Type B pancreatic cell (in vitro differentiated cells): ENCODE results near the gene SNORC. TPM values are rescaled to one million over a fixed set of nuclear protein-coding genes. Genes with fewer than 3 reads are reported as not detected.

ENCODE experiments used
- DNase-seq: peaks from one replicate; pipeline ENCODE4 v3.0.0; 2021; ENCODE audit warnings: mixed read lengths; ENCODE audit not compliant: unreplicated experiment; ENCODE audit errors: extremely low spot score
- H3K27ac Mint-ChIP-seq: 2 replicates; pipeline ENCODE4 v1.8.0; 2021; ENCODE audit warnings: mild to moderate bottlenecking, mixed read lengths
- H3K27me3 Mint-ChIP-seq: 2 replicates; pipeline ENCODE4 v1.8.0; 2021; ENCODE audit warnings: mixed read lengths
- H3K36me3 Mint-ChIP-seq: 2 replicates; pipeline ENCODE4 v1.8.0; 2021; ENCODE audit warnings: mixed read lengths
- H3K4me1 Mint-ChIP-seq: one replicate; pipeline ENCODE4 v1.8.0; 2021; ENCODE audit warnings: mixed read lengths; ENCODE audit not compliant: unreplicated experiment
- H3K4me3 Mint-ChIP-seq: 2 replicates; pipeline ENCODE4 v1.8.0; 2021; ENCODE audit warnings: mild to moderate bottlenecking, mixed read lengths
- H3K9me3 Mint-ChIP-seq: 2 replicates; pipeline ENCODE4 v1.8.0; 2021; ENCODE audit warnings: mixed read lengths
- total RNA-seq: library from RNA; stranded (reverse); gene quantifications from 2 replicates; pipeline ENCODE4 v1.2.1, GENCODE V29; 2021; ENCODE audit warnings: low replicate concordance
- TF ChIP-seq, protein P1 (sequence below): fragments of 200-600 bp; sonication (generic); conservative IDR thresholded peaks from 2 replicates; pipeline ENCODE4 v1.5.0; 2021; ENCODE audit warnings: antibody characterized with exemption, mild to moderate bottlenecking

Gene SNORC
- total RNA-seq, 1 donor from 2014 or later: 7.1 TPM

- Mint-ChIP-seq H3K4me1 (peaks cover 9% of the 10 kb centered on the region), H3K36me3 (peaks cover 47% of the 10 kb centered on the region), H3K27me3 (no peaks in the 10 kb centered on the region), H3K9me3 (no peaks in the 10 kb centered on the region), H3K27ac (peak overlapping the region; percentile 19), H3K4me3 (no peak overlapping the region)
- no peak for DNase-seq
- TF ChIP-seq, protein P1, sequence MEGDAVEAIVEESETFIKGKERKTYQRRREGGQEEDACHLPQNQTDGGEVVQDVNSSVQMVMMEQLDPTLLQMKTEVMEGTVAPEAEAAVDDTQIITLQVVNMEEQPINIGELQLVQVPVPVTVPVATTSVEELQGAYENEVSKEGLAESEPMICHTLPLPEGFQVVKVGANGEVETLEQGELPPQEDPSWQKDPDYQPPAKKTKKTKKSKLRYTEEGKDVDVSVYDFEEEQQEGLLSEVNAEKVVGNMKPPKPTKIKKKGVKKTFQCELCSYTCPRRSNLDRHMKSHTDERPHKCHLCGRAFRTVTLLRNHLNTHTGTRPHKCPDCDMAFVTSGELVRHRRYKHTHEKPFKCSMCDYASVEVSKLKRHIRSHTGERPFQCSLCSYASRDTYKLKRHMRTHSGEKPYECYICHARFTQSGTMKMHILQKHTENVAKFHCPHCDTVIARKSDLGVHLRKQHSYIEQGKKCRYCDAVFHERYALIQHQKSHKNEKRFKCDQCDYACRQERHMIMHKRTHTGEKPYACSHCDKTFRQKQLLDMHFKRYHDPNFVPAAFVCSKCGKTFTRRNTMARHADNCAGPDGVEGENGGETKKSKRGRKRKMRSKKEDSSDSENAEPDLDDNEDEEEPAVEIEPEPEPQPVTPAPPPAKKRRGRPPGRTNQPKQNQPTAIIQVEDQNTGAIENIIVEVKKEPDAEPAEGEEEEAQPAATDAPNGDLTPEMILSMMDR: no peak
These were observed 33.1 kb upstream of the SNORC start for GRCh38 chr2:232836934-232837333.

DNA sequence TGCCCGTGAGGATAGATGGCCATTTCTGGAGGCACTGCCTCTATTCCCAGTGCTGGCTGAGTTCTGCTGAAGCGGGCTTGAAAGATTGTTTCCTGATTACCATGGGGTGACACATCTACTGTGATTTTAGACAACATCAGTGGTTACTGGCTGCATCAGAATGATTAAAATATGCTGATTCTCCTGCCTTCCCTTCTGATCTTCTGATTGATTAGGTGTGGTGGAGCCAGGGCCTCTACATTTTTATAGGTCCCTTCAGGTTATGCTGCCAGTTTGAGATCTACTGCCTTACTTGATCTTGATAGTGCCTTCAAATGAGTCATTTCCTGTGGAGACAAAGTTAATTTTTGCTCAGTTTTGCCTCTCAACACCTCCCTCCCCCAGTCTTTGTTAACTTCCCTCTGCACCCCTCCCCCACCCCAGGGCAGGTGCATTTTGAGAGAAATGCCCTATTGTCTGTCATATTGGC is 31.6 kb upstream of the SNORC start:
- H3K36me3 Mint-ChIP-seq: peaks cover 40% of the 10 kb centered on the region
- H3K4me3 Mint-ChIP-seq: no peak overlapping the region
- peak overlapping the region; percentile 3 for H3K27ac Mint-ChIP-seq
- peaks cover 9% of the 10 kb centered on the region for H3K4me1 Mint-ChIP-seq
- DNase-seq: no peak
- TF ChIP-seq, protein P1: no peak
- no peaks in the 10 kb centered on the region for H3K27me3 Mint-ChIP-seq
- H3K9me3 Mint-ChIP-seq: no peaks in the 10 kb centered on the region

DNA sequence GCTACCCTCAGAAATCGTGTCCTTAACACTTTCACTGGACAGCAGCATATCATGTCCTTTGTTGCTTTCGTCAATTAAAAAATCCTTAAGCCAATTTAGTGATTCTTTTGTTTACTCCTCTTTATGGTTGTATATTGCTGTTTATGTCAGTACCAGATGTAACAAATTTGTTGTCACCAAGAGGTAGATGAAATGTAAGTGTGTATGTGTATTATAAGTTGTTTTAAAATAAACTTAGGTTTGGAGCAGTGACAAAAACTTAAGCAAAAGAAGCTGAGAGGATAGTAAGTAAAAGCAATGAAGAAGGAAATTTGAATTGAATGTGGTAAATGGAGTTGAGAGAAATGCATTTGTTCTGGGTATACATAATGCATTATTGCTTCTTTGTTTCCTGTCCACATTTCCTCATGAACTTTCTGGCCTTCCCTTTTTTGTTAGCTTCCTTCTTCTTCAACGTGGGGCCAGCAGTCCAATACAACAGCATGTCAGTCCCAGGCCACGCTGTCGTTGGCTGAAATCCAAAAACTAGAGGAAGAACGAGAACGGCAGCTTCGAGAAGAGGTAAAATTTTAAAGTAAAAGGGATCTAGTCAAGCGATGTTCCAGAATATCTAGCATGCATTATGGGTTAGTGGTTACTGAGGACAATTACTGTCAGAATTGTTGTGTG is 30.5 kb upstream of the SNORC start:
- peaks cover 37% of the 10 kb centered on the region for H3K36me3 Mint-ChIP-seq
- H3K4me1 Mint-ChIP-seq: peaks cover 9% of the 10 kb centered on the region
- TF ChIP-seq, protein P1: no peak
- H3K9me3 Mint-ChIP-seq: no peaks in the 10 kb centered on the region
- peak overlapping the region; percentile 27 for H3K27ac Mint-ChIP-seq
- no peaks in the 10 kb centered on the region for H3K27me3 Mint-ChIP-seq
- H3K4me3 Mint-ChIP-seq: no peak overlapping the region
- no peak for DNase-seq

DNA sequence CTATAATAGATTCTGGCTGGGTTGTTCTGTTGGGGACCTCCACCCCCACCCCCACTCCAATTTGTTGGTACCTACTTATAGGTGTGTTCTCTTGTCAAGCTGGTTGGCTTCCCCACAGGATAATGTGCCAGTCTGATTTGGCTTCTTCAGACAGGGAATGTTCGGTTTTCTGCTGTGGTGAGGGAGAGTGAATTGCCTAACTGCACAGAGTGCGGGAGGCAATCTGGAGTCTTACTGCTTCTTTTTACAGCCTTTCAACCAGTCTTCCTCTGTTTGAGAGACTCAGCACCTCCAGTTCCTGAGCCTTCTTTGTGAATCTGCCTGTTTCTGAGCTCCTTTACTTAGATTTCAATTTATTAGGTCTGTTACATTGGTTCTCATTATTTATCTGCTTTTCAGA is 27.4 kb upstream of the SNORC start:
- Mint-ChIP-seq H3K27ac (no peak overlapping the region), H3K27me3 (no peaks in the 10 kb centered on the region), H3K36me3 (peaks cover 32% of the 10 kb centered on the region), H3K4me3 (no peak overlapping the region), H3K9me3 (no peaks in the 10 kb centered on the region), H3K4me1 (peaks cover 4% of the 10 kb centered on the region)
- DNase-seq: no peak
- TF ChIP-seq, protein P1: no peak

GRCh38 chr2:232843834-232844233 is 26.2 kb upstream of the SNORC start:
- no peaks in the 10 kb centered on the region for H3K9me3 Mint-ChIP-seq
- no peak for DNase-seq
- no peaks in the 10 kb centered on the region for H3K27me3 Mint-ChIP-seq
- H3K4me1 Mint-ChIP-seq: no peaks in the 10 kb centered on the region
- no peak overlapping the region for H3K4me3 Mint-ChIP-seq
- H3K27ac Mint-ChIP-seq: no peak overlapping the region
- H3K36me3 Mint-ChIP-seq: peaks cover 29% of the 10 kb centered on the region
- TF ChIP-seq, protein P1: peak; percentile 34
